Stimulated activated CD8-positive, alpha-beta memory T cell treated with anti-CD3 and anti-CD28 coated beads, Interleukin-12 subunit alpha, Interleukin-12 subunit beta, amount 100 ng/mL, for 1 hour (primary cell): ENCODE data around the gene PUS3.
"Not testable (repeated sequence)": the region's sequence is repeated elsewhere in the genome, so short reads cannot be mapped to it uniquely, and the experiment has no call there.

Experiments
- DNase-seq: peaks from one replicate; pipeline ENCODE4 v3.0.0-alpha.2; 2020; ENCODE audit warnings: low read depth

The PUS3 gene

GRCh38 chr11:125921042-125921441, 18.0 kb upstream of the PUS3 start:
- no peak for DNase-seq

GRCh38 chr11:125918140-125918840, 15.3 kb upstream of the PUS3 start:
- no peak for DNase-seq

- DNase-seq, result no peak
Measured at GRCh38 chr11:125916683-125917347, 13.8 kb upstream of the PUS3 start.

- not testable (repeated sequence) for DNase-seq
Measured at GRCh38 chr11:125914601-125915000, 11.6 kb upstream of the PUS3 start.

GRCh38 chr11:125910226-125910849, 7.3 kb upstream of the PUS3 start:
- DNase-seq, result no peak

GRCh38 chr11:125904678-125905077, 1.7 kb upstream of the PUS3 start:
- DNase-seq, result no peak

GRCh38 chr11:125903711-125904659, 979 bp upstream of the PUS3 start, which contains the start of gene DDX25:
TSS of gene DDX25 (plus strand) at chr11:125904508. CDS start at chr11:125904518, 10 bp downstream.
- no peak for DNase-seq

- DNase-seq, result no peak
Measured at GRCh38 chr11:125902277-125902926, 604 bp downstream of the PUS3 start.

GRCh38 chr11:125901872-125902271, 1.1 kb downstream of the PUS3 start:
- DNase-seq, result no peak

- no peak for DNase-seq
Measured at GRCh38 chr11:125892994-125893393, 10.0 kb downstream of the PUS3 start.

- no peak for DNase-seq
Measured at GRCh38 chr11:125892071-125892470, 10.9 kb downstream of the PUS3 start.

GRCh38 chr11:125890447-125891100, 12.4 kb downstream of the PUS3 start:
- DNase-seq, result no peak

- peak; percentile 91 for DNase-seq
Measured at GRCh38 chr11:125887373-125888324, 15.4 kb downstream of the PUS3 start, which contains the start of gene HYLS1. TSS of gene HYLS1 (plus strand) at chr11:125887668. CDS start at chr11:125899369, 11,701 bp downstream.

GRCh38 chr11:125886997-125887372, 16.0 kb downstream of the PUS3 start:
- DNase-seq, result no peak

GRCh38 chr11:125883375-125883774, 19.6 kb downstream of the PUS3 start:
- no peak for DNase-seq

- no peak for DNase-seq
Measured at GRCh38 chr11:125881291-125881690, 21.7 kb downstream of the PUS3 start.

- DNase-seq, result peak; percentile 13
Measured at GRCh38 chr11:125874556-125875124, 28.4 kb downstream of the PUS3 start.

GRCh38 chr11:125873881-125874555, 29.0 kb downstream of the PUS3 start:
- DNase-seq, result no peak

- no peak for DNase-seq
Measured at GRCh38 chr11:125872138-125872491, 30.9 kb downstream of the PUS3 start.
